ENCODE results near the gene PIBF1. TPM values are rescaled to one million over a fixed set of nuclear protein-coding genes. Genes with fewer than 3 reads are reported as not detected.

PIBF1 gene
- total and polyA plus RNA-seq, 10 of the 15 experiments (the other 5 are each of a cell fraction or from before 2014, with no cell fraction given), result 6.4 to 24.5 (median 11.1) TPM

DNA sequence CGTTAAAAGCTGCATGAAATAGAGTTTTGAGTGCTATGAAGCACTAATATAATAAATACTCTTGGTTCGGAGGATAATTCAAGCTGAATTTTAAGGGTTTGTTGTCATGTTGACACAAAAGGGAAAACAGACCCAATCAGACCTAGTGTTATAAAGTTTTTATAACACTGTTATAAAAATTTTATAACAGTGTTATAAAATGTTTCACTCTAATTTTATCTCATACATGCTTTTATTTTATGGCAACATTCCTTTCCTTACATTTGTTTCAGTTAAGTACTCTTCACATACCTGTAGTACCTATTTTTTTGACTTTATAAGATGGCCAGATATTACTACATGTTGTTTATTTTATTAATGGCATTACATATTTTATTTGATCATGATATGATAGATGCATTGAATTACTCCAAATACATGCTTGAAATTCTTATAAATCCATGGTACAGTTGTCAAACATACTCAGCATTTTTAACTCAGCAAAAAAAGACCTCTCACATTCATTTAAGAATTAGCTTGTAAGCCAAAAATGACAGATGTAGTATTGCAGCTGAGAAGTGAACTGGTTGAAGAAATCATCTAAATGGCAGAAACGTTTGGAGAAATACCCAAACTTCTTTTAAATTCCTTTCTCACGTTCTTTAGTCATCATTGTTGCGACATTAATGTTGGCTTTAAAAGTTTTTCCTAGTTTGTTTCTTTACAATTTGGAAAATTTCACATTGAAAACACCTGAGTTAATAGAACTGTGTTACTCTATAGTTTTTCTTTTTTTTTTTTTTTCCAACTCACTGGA, 104.5 kb downstream of the PIBF1 start:
- Histone ChIP-seq H3K4me1 (ENCODE audit: control insufficient read depth, insufficient read depth, low read length) (no peaks in the 10 kb centered on the region), H3K9me3 (replicated peaks; ENCODE audit: control insufficient read depth, insufficient read depth, low read length) (no peaks in the 10 kb centered on the region; the same call in 2 of the 3 replicates), H3K4me3 (no peak overlapping the region), H3K9ac (ENCODE audit: control insufficient read depth, insufficient read depth, low read length) (no peak overlapping the region), H3K36me3 (ENCODE audit: control insufficient read depth in 2 of 2, insufficient read depth in 2 of 2, low read length in 1 of 2) (no peaks in the 10 kb centered on the region), H4K20me1 (ENCODE audit: control insufficient read depth, insufficient read depth) (no peaks in the 10 kb centered on the region), H3K27ac (ENCODE audit: control insufficient read depth, insufficient read depth) (no peak overlapping the region), H2AFZ (ENCODE audit: control insufficient read depth, low read depth, low read length) (no peak overlapping the region), H3K27me3 (replicated peaks in 1 of 2; ENCODE audit: control insufficient read depth in 2 of 2, insufficient read depth in 2 of 2, low read length in 1 of 2) (no peaks in the 10 kb centered on the region), H3K4me2 (ENCODE audit: control insufficient read depth, insufficient read depth) (no peak overlapping the region), H3K79me2 (ENCODE audit: control insufficient read depth, insufficient read depth, low read length) (no peaks in the 10 kb centered on the region)
- ChIA-PET POLR2A (no interaction called here), RAD21 (ENCODE audit: unreplicated experiment) (no interaction called here), SMC1A (ENCODE audit: uncharacterized antibody, unreplicated experiment) (no interaction called here), CTCF (interaction anchor here (1.2 kb wide), 1 partner anchor 17 kb away, joined by 3 read pairs; no protein-coding TSS in a partner anchor)
- intact Hi-C loops (cut with micrococcal nuclease; ENCODE audit: unreplicated experiment) (no loop called here), in situ Hi-C loops (cut with MboI) (no loop called here)
- no peak for ATAC-seq
- no TSS peak for BruUV-seq (replicated peaks)
- no peak for FAIRE-seq
- 98% methylated on average over 5 of the region's 5 CpGs for WGBS (ENCODE audit: insufficient coverage, insufficient replicate concordance, low lambda C conversion rate, missing lambda C conversion rate)
- TF ChIP-seq NBN (IDR thresholded peaks at IDR 0.05) (no peak), ESRRA (IDR thresholded peaks at IDR 0.05; ENCODE audit: low read length) (no peak), SREBF2 (IDR thresholded peaks at IDR 0.05; ENCODE audit: low read length) (no peak)
- no peak for DNase-seq (ENCODE audit: low read depth, low spot score)

DNA sequence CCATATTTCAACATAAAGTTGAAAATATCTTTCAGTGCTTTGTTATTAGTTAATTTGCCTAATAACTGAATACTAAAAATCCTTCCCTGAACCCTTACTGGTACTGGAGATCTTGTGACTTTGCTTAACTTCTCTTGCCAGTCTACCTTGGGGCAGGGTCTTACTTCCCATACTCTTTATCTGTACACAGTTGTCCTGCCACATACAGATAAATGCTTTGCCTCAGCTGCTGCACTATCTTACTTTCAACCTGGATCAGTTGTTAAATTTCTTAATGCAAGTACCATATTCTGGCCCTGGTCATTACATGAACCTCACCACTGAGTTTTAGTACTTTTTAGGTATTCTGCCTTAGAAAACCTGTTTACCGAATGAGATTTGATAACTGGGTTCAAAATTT, 107.6 kb downstream of the PIBF1 start:
- Histone ChIP-seq H3K79me2 (ENCODE audit: control insufficient read depth, insufficient read depth, low read length) (no peaks in the 10 kb centered on the region), H3K27me3 (replicated peaks in 1 of 2; ENCODE audit: control insufficient read depth in 2 of 2, insufficient read depth in 2 of 2, low read length in 1 of 2) (no peaks in the 10 kb centered on the region), H3K4me1 (ENCODE audit: control insufficient read depth, insufficient read depth, low read length) (no peaks in the 10 kb centered on the region), H3K9me3 (replicated peaks; ENCODE audit: control insufficient read depth, insufficient read depth, low read length) (no peaks in the 10 kb centered on the region), H4K20me1 (ENCODE audit: control insufficient read depth, insufficient read depth) (no peaks in the 10 kb centered on the region), H3K9ac (ENCODE audit: control insufficient read depth, insufficient read depth, low read length) (no peak overlapping the region), H3K4me2 (ENCODE audit: control insufficient read depth, insufficient read depth) (no peak overlapping the region), H3K27ac (ENCODE audit: control insufficient read depth, insufficient read depth) (no peak overlapping the region), H3K36me3 (ENCODE audit: control insufficient read depth in 2 of 2, insufficient read depth in 2 of 2, low read length in 1 of 2) (no peaks in the 10 kb centered on the region), H2AFZ (ENCODE audit: control insufficient read depth, low read depth, low read length) (no peak overlapping the region), H3K4me3 (no peak overlapping the region)
- POLR2A ChIA-PET, result no interaction called here
- DNase-seq (ENCODE audit: low read depth, low spot score) (no peak), ATAC-seq (no peak), FAIRE-seq (no peak)
- RAD21 ChIA-PET (ENCODE audit: unreplicated experiment), result no interaction called here
- TF ChIP-seq, protein P1, sequence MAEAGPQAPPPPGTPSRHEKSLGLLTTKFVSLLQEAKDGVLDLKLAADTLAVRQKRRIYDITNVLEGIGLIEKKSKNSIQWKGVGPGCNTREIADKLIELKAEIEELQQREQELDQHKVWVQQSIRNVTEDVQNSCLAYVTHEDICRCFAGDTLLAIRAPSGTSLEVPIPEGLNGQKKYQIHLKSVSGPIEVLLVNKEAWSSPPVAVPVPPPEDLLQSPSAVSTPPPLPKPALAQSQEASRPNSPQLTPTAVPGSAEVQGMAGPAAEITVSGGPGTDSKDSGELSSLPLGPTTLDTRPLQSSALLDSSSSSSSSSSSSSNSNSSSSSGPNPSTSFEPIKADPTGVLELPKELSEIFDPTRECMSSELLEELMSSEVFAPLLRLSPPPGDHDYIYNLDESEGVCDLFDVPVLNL (IDR thresholded peaks at IDR 0.05; ENCODE audit: low read depth, low read length), result no peak
- TF ChIP-seq, protein P2, sequence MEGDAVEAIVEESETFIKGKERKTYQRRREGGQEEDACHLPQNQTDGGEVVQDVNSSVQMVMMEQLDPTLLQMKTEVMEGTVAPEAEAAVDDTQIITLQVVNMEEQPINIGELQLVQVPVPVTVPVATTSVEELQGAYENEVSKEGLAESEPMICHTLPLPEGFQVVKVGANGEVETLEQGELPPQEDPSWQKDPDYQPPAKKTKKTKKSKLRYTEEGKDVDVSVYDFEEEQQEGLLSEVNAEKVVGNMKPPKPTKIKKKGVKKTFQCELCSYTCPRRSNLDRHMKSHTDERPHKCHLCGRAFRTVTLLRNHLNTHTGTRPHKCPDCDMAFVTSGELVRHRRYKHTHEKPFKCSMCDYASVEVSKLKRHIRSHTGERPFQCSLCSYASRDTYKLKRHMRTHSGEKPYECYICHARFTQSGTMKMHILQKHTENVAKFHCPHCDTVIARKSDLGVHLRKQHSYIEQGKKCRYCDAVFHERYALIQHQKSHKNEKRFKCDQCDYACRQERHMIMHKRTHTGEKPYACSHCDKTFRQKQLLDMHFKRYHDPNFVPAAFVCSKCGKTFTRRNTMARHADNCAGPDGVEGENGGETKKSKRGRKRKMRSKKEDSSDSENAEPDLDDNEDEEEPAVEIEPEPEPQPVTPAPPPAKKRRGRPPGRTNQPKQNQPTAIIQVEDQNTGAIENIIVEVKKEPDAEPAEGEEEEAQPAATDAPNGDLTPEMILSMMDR (IDR thresholded peaks at IDR 0.05 in 2 of 3, conservative IDR thresholded peaks at IDR 0.05 in 1 of 3; ENCODE audit: control insufficient read depth in 2 of 3, extremely low read depth in 1 of 3, insufficient read depth in 1 of 3, low read depth in 3 of 3, low read length in 3 of 3), result no peak
- TF ChIP-seq SRF (IDR thresholded peaks at IDR 0.05; ENCODE audit: low read depth in 2 of 2, low read length in 2 of 2) (no peak), ESRRA (IDR thresholded peaks at IDR 0.05; ENCODE audit: low read length) (no peak), RB1 (IDR thresholded peaks at IDR 0.05; ENCODE audit: borderline replicate concordance) (no peak), RAD21 (IDR thresholded peaks at IDR 0.05; ENCODE audit: insufficient read depth, low read depth, low read length) (no peak), NFYA (IDR thresholded peaks at IDR 0.05; ENCODE audit: borderline replicate concordance, low read depth, low read length) (no peak)
- TF ChIP-seq, protein P3, sequence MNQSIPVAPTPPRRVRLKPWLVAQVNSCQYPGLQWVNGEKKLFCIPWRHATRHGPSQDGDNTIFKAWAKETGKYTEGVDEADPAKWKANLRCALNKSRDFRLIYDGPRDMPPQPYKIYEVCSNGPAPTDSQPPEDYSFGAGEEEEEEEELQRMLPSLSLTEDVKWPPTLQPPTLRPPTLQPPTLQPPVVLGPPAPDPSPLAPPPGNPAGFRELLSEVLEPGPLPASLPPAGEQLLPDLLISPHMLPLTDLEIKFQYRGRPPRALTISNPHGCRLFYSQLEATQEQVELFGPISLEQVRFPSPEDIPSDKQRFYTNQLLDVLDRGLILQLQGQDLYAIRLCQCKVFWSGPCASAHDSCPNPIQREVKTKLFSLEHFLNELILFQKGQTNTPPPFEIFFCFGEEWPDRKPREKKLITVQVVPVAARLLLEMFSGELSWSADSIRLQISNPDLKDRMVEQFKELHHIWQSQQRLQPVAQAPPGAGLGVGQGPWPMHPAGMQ (IDR thresholded peaks at IDR 0.05; ENCODE audit: borderline replicate concordance), result no peak
- intact Hi-C loops (cut with micrococcal nuclease; ENCODE audit: unreplicated experiment) (no loop called here), in situ Hi-C loops (cut with MboI) (no loop called here)
- SMC1A ChIA-PET (ENCODE audit: uncharacterized antibody, unreplicated experiment), result no interaction called here
- BruUV-seq (replicated peaks), result no TSS peak
- CTCF ChIA-PET, result no interaction called here
- 93% methylated on average over 1 of the region's 1 CpG for WGBS (ENCODE audit: insufficient coverage, insufficient replicate concordance, low lambda C conversion rate, missing lambda C conversion rate)

Measured in GM12878 (cell line).